Hepatocyte (in vitro differentiated cells): Measurements from ENCODE around the gene FRRS1L. TPM values are rescaled to one million over a fixed set of nuclear protein-coding genes. Genes with fewer than 3 reads are reported as not detected.

Experiments
- DNase-seq: peaks from one replicate; pipeline ENCODE4 v3.0.0-alpha.2; 2016; ENCODE audit warnings: low spot score
- H2AFZ ChIP-seq: fragments of 200-600 bp; sonication (generic); 2 replicates; pipeline ENCODE4 v1.6.0; 2016; ENCODE audit warnings: antibody characterized with exemption, mild to moderate bottlenecking
- H3K27ac ChIP-seq: fragments of 200-600 bp; sonication (generic); 2 replicates; pipeline ENCODE4 v1.5.1; 2016; ENCODE audit warnings: mild to moderate bottlenecking
- H3K27me3 ChIP-seq: fragments of 200-600 bp; sonication (generic); 2 replicates; pipeline ENCODE4 v1.6.1; 2016
- H3K36me3 ChIP-seq: fragments of 200-600 bp; sonication (generic); replicated peaks from 2 replicates; pipeline ENCODE4 v1.5.1; 2016; ENCODE audit warnings: low read depth; ENCODE audit not compliant: insufficient read depth
- H3K4me1 ChIP-seq: fragments of 200-600 bp; sonication (generic); 2 replicates; pipeline ENCODE4 v1.5.1; 2016; ENCODE audit warnings: mild to moderate bottlenecking, moderate library complexity; ENCODE audit not compliant: insufficient read depth
- H3K4me2 ChIP-seq: fragments of 200-600 bp; sonication (generic); 2 replicates; pipeline ENCODE4 v1.6.0; 2016
- H3K4me3 ChIP-seq: fragments of 200-600 bp; sonication (generic); 2 replicates; pipeline ENCODE4 v1.5.1; 2016; ENCODE audit warnings: mild to moderate bottlenecking
- H3K79me2 ChIP-seq: fragments of 200-600 bp; sonication (generic); 2 replicates; pipeline ENCODE4 v1.6.0; 2017; ENCODE audit warnings: mild to moderate bottlenecking
- H3K9me2 ChIP-seq: fragments of 200-600 bp; sonication (generic); replicated peaks from 2 replicates; pipeline ENCODE4 v1.6.0; 2017; ENCODE audit warnings: mild to moderate bottlenecking; ENCODE audit not compliant: insufficient read depth
- H3K9me3 ChIP-seq: fragments of 200-600 bp; sonication (generic); 2 replicates; pipeline ENCODE4 v1.5.1; 2016; ENCODE audit warnings: low read depth, mild to moderate bottlenecking
- H4K20me1 ChIP-seq: fragments of 200-600 bp; sonication (generic); 2 replicates; pipeline ENCODE4 v1.6.0; 2016; ENCODE audit warnings: mild to moderate bottlenecking; ENCODE audit not compliant: insufficient read depth, poor library complexity, severe bottlenecking
- EZH2 ChIP-seq: fragments of 200-600 bp; sonication (generic); IDR thresholded peaks from 2 replicates; pipeline ENCODE4 v1.6.1; 2016; ENCODE audit warnings: antibody characterized with exemption, mild to moderate bottlenecking, borderline replicate concordance
- EZH2phosphoT487 ChIP-seq: fragments of 200-600 bp; sonication (generic); IDR thresholded peaks from one replicate; pipeline ENCODE4 v1.6.1; 2018; ENCODE audit warnings: antibody characterized with exemption, mild to moderate bottlenecking, low read depth, moderate library complexity; ENCODE audit not compliant: unreplicated experiment, severe bottlenecking
- WGBS: methylation state at CpG from one replicate; pipeline ENCODE4 v1.1.6; 2016; ENCODE audit warnings: low lambda C conversion rate; ENCODE audit errors: missing lambda C conversion rate; 5-methylcytosine and 5-hydroxymethylcytosine counted together
- polyA plus RNA-seq: library from polyadenylated mRNA; unstranded; fragments of >200 nt; fragmentation: Nextera tagmentation; extraction: Ambion mirVana; gene quantifications from 2 replicates; pipeline ENCODE4 v1.2.1, GENCODE V29; 2016
- total RNA-seq: library from RNA; depleted of rRNA; stranded (reverse); fragments of >200 nt; gene quantifications from 2 replicates; pipeline ENCODE4 v1.2.3, GENCODE V29; 2014
- TF ChIP-seq, protein P1 (sequence below): fragments of 200-600 bp; sonication (generic); IDR thresholded peaks from 2 replicates; pipeline ENCODE4 v1.5.1; 2016; ENCODE audit warnings: antibody characterized with exemption, mild to moderate bottlenecking; ENCODE audit not compliant: poor library complexity

FRRS1L gene
- total and polyA plus RNA-seq, 2 experiments from 2014 or later = 2.6 to 4.4 TPM

DNA sequence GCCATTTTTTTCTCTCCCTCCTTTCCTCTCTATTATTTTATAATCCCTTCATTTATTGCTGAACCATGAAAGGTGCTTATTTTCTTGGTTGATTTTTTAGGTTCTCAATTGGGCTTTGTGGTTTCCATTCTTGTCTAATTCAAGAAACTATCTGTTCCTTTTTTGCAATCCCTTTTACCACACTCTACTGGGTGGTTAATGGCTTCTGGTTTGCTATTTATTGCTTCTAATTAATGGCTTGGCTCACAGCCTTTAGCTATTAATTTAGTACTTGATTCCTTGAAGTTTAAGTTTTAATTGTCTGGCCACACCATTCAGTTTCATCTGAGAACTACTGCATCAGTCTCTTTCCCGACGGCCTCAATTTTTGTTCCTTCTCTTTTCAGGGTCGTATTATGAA lies 5.6 kb downstream of the FRRS1L start:
- WGBS = 96% methylated on average over 3 of the region's 3 CpGs
- no peak for DNase-seq
- no peak overlapping the region for H3K4me3 ChIP-seq

DNA sequence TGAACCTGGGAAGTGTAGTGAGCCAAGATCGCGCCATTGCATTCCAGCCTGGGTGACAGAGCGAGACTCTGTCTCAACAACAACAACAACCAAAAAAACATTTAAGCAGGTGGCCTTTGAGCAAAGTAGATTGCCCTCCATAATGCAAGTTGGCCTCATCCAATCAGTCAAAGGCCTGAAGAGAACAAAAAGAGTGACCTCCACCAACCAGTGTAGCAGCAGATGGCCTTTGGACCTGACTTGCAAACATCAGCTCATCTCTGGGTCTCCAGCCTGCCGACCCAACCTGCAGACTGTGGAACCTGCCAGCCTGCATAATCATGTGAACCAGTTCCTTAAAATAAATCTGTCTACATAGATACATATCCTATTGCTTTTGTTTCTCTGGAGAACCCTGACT lies 7.5 kb downstream of the FRRS1L start:
- Histone ChIP-seq H2AFZ (no peak overlapping the region), H3K27ac (no peak overlapping the region), H3K4me2 (no peak overlapping the region), H3K4me1 (no peaks in the 10 kb centered on the region), H3K9me3 (no peaks in the 10 kb centered on the region), H3K36me3 (no peaks in the 10 kb centered on the region), H3K4me3 (no peak overlapping the region), H3K27me3 (no peaks in the 10 kb centered on the region), H3K9me2 (no peaks in the 10 kb centered on the region), H4K20me1 (no peaks in the 10 kb centered on the region), H3K79me2 (no peaks in the 10 kb centered on the region)
- DNase-seq = no peak
- 86% methylated on average over 4 of the region's 4 CpGs for WGBS
- no peak for TF ChIP-seq EZH2
- TF ChIP-seq EZH2phosphoT487 = no peak
- TF ChIP-seq, protein P1, sequence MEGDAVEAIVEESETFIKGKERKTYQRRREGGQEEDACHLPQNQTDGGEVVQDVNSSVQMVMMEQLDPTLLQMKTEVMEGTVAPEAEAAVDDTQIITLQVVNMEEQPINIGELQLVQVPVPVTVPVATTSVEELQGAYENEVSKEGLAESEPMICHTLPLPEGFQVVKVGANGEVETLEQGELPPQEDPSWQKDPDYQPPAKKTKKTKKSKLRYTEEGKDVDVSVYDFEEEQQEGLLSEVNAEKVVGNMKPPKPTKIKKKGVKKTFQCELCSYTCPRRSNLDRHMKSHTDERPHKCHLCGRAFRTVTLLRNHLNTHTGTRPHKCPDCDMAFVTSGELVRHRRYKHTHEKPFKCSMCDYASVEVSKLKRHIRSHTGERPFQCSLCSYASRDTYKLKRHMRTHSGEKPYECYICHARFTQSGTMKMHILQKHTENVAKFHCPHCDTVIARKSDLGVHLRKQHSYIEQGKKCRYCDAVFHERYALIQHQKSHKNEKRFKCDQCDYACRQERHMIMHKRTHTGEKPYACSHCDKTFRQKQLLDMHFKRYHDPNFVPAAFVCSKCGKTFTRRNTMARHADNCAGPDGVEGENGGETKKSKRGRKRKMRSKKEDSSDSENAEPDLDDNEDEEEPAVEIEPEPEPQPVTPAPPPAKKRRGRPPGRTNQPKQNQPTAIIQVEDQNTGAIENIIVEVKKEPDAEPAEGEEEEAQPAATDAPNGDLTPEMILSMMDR = no peak

More for the DNA sequence above, 5.6 kb downstream of the FRRS1L start:
- Histone ChIP-seq H3K9me2 (no peaks in the 10 kb centered on the region), H3K27ac (no peak overlapping the region), H3K4me2 (no peak overlapping the region), H4K20me1 (no peaks in the 10 kb centered on the region), H3K79me2 (no peaks in the 10 kb centered on the region), H2AFZ (no peak overlapping the region), H3K27me3 (peaks cover 11% of the 10 kb centered on the region), H3K4me1 (no peaks in the 10 kb centered on the region), H3K36me3 (no peaks in the 10 kb centered on the region), H3K9me3 (no peaks in the 10 kb centered on the region)
- no peak for TF ChIP-seq EZH2phosphoT487
- TF ChIP-seq, protein P1 = no peak
- TF ChIP-seq EZH2 = no peak

DNA sequence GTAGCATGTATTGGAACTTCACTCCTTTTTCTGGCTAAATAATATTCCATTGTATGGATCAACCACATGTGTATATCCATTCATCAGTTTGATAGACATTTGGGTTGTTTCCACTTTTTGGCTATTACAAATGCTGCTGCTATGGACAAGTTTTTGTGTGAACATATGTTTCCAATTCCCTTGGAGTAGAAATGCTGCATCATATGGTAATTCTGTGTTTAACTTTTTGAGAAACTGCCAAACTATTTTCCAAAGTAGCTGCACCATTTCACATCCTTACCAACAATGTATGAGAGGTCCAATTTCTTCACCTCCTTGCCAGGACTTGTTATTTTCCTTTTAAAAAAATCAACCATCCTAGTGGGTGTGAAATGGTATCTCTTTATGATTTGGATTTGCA lies 8.4 kb downstream of the FRRS1L start:
- Histone ChIP-seq H3K36me3 (no peaks in the 10 kb centered on the region), H2AFZ (no peak overlapping the region), H3K79me2 (no peaks in the 10 kb centered on the region), H3K4me1 (no peaks in the 10 kb centered on the region), H3K27me3 (no peaks in the 10 kb centered on the region), H4K20me1 (no peaks in the 10 kb centered on the region), H3K9me2 (no peaks in the 10 kb centered on the region), H3K27ac (no peak overlapping the region), H3K9me3 (no peaks in the 10 kb centered on the region), H3K4me2 (no peak overlapping the region), H3K4me3 (no peak overlapping the region)
- DNase-seq = no peak
- TF ChIP-seq EZH2phosphoT487 (no peak), EZH2 (no peak)
- TF ChIP-seq, protein P1 = no peak

DNA sequence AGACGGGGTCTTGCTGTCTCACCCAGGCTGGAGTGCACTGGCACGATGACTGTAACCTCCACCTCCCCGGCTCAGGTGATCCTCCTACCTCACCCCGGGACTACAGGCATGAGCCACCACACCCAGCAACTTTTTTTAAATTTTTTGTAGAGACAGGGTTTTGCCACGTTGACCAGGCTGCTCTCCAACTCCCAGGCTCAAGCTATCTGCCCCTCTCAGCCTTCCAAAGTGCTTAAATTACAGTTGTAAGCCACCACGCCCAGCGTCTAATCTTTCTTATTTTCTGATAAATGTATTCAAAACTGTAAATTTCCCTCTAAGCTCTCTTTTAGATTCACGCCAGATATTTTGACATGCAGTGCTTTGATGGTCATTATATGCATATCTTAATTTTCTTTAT lies 10.3 kb downstream of the FRRS1L start:
- TF ChIP-seq, protein P1 = no peak
- TF ChIP-seq EZH2phosphoT487 = no peak
- no peak for TF ChIP-seq EZH2
- Histone ChIP-seq H3K9me2 (no peaks in the 10 kb centered on the region), H3K4me2 (no peak overlapping the region), H4K20me1 (no peaks in the 10 kb centered on the region), H2AFZ (no peak overlapping the region), H3K79me2 (no peaks in the 10 kb centered on the region), H3K36me3 (no peaks in the 10 kb centered on the region), H3K27me3 (no peaks in the 10 kb centered on the region), H3K4me1 (no peaks in the 10 kb centered on the region), H3K27ac (no peak overlapping the region), H3K9me3 (no peaks in the 10 kb centered on the region), H3K4me3 (no peak overlapping the region)
- 88% methylated on average over 7 of the region's 8 CpGs for WGBS
- no peak for DNase-seq
